OCI-M2 (cell line): Measurements from ENCODE around the gene UFSP2.
A peak's percentile ranks its signal among the peaks of the same experiment; 100 is the strongest.

Experiments used
- DNase-seq: peaks from one replicate; lab custom pipeline; 2025; ENCODE audit not compliant: unreplicated experiment; lab: John Stamatoyannopoulos, UW

Gene UFSP2

DNA sequence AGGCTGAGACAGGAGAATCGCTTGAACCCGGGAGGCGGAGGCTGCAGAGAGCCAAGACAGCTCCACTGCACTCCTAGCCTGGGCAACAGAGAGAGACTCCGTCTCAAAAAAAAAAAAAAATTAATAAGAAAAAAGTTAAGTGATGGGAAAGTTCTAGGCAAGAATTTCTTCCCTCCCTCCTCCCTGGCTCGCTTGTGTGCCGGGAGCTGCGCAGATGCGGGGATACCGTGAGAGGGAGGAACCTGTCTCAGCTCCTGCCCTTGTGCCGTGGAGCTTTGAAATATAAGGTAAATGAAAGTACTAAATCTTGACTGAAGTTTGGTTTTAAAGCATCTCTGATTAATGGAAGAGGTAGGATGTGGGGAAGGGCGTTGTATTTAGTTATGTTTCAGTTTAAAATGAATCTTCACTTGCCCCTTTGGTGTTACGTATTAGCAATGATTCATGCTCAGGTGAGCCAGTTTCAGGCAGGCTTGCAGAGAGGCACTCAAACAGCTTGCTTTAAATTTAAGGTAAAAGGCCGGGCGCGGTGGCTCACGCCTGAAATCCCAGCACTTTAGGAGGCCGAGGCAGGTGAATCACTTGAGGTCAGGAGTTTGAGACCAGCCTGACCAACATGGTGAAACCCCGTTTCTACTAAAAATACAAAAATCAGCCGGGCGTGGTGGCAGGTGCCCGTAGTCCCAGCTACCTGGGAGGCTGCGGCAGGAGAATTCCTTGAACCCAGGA, 1.4 kb upstream of the UFSP2 start:
- no peak for DNase-seq

DNA sequence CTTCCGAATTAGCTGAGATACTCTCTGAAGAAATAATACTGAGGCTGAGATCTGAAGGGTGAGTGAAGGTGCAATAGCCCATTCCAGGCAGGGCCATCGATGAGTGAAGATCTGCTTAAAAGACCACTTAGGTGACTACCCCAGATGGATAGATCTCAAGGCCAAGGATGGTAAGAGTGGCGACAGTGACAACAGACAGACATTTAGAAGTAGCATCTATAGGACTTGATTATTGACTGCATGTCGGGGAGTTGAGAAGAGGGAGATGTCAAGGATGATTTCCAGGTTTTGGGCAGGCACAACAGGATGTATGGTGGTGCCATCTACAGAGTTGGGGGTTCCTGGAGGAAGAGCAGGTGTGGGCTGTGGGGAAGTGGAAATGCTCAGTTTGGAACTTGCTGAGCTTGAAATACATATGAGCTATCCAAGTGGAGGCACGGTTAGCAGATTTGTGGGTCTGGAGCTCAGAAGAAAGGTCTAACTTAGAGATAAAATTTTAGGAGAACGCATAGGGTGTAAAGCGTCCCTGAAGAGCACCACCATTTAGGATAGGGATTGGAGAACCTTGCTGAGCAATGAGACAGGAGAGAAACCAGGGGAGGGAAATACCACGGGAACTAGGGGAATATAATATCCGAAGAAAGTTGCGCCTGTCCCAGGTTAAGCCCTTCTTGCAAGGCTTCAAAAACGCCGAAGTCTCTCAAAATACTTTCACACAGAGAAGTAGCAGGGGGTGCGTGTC, 688 bp downstream of the UFSP2 start:
- DNase-seq: peak; percentile 9

DNA sequence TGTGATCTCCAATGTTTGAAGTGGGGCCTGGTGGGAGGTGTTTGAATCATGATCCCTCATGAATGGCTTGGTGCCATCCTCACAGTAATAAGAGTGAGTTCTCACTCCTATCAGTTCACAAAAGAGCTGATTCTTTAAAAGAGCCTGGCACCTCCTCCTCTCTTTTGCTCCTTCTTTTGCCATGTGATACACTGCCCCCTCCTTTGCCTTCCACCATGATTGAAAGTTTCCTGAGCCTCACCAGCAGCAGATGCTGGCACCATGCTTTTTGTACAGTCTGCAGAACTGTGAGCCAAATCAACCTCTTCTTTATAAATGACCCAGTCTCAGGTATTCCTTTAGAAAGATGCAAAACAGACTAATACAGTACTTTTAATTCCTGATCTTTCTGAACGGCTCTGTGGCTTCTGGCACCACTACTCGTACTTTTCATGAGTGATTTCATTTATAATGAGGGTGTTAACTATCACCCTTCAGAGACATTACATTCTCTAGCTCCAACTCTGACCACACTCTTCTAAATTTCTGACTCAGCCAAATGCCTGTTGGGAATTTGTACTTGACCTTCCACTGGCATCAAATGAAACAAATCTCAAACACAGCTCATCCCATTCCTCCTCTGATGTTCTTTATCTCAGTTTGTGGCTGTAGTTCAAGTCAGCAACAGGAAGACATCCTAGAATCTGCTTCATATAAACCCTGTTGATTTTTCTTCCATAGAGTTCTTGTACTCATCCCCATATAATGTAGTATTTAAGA, 4.2 kb downstream of the UFSP2 start:
- no peak for DNase-seq

DNA sequence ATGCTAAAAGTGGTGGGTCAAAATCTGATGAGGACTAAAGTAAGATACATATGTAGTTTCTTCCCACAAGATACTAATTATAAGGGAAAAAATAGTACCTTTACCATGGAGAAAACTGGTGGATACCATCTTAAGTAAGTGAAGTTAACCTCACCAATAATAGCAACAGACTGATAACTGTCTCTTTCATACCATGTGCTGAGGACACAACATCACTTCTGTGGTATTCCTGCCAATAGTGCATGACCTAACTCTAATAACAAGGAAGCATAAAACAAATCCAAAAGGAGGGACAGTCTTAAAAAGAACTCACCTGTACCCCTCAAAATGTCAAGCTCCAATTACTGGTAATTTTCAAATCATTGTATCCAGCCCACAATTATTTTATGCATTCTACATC, 8.8 kb downstream of the UFSP2 start:
- no peak for DNase-seq

DNA sequence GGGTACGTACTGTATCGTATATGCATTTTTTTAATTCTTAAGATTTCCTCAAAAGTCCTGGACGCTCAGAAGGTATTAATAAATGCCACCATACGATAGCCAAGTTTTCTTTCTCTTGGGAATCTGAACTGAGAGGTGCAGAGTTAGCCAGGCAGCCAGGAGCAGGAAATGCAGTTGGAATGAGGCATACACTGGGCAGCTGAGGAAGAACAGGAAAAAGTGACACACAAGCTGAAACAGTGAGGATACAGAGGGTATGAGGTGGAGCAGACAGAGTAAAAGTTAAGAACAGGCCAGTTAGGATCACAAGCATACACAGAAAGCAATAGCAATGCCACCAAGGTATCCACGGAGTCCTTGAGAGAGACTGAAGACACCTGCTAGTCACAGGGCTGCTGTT, 13.4 kb downstream of the UFSP2 start:
- no peak for DNase-seq

DNA sequence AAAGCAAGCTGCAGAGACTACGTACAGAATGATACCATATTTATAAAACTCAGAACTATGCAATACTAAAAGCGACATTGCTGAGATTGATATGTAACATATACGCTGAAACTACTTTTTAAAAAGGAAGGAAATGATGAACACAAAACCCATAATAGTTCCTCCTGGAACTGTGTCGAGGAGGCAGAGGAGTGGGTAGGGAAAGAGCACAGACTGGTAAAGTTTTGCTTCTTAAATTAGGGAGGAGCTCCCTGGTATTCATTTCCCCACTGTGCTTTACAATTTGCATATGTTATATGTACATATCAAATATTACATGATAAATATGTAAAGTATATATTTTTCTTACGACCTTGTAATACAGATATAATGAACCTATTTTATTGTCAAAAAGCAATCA, 13.9 kb downstream of the UFSP2 start:
- no peak for DNase-seq

DNA sequence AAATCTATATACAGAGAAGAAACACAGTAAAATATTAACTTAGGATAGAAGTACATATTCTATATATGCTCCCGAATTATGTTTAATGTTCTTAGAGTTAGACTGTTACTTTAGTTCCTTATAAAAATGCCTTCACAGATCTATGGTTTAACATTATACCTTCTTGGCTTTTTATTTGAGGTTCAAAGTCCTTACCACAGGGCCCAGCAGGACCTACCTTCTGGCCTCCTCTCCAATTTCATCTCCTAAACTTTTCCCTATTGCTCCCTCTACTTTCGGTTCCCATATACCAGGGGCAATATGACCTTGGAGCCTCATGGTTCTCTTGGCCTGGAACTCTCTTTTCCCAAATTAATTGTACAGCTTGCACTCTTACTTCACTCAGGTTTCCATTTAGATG, 17.3 kb downstream of the UFSP2 start:
- DNase-seq: no peak

DNA sequence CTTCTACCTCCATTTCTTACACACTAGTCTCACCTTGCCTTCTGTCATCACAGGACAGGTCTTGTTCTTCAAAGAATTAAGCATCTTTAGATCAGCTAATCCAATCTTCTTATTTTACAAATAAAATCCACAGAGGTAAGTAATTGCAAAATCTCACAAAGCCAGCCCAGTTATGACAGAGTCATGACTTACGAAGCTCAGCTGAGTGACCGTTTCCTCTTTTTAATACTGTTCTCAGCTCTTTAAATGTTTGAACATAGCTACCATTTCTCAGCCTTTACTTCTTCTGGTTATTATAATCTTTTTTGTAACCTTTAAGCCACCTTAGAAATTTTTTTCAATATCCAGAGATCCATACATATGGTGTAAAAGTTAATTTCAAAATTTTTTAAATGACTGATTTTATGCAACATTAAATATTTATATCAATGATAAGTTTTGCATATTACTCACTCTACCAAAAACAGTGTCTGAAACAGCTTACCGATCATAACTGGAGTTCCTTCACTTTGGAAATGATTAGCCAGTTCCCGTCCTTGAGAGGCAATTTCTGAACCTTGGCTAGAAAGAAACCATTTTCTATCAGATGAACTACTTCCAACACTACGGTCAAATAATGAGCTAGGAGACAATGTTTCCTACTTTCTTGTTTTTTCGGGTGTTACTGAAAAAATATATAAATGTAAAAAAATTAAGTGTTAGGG, 20.3 kb downstream of the UFSP2 start:
- no peak for DNase-seq

DNA sequence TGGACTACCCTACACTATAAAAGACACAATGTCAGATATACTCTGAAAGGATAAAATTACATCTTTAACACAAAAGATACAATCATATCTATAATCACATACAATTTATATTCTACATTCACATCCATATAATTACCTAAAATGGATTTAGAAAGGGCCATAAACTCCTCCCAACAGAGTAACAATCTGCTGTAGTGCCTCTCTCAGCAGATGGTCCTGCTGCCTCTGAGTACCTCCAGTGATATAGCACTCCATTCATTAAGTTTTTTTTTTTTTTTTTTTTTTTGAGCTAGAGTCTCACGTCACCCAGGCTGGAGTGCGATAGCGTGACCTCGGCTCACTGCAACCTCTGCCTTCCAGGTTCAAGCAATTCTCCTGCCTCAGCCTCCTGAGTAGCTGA, 21.7 kb downstream of the UFSP2 start:
- DNase-seq: no peak

DNA sequence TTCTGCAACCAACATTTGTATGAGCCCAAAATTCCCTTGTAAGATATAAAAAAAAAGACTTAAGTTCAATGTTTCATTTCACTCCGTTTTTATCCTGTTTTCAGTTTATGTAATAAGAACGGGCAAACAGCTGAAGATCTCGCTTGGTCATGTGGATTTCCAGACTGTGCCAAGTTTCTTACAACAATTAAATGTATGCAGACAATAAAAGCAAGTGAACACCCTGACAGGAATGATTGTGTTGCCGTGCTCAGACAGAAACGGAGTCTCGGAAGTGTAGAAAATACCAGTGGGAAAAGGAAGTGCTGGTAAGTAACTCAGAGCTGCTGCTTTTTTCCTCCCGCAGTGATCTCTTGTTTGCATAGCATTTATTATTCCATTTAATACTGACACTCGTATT, 26.3 kb downstream of the UFSP2 start:
- DNase-seq: no peak

DNA sequence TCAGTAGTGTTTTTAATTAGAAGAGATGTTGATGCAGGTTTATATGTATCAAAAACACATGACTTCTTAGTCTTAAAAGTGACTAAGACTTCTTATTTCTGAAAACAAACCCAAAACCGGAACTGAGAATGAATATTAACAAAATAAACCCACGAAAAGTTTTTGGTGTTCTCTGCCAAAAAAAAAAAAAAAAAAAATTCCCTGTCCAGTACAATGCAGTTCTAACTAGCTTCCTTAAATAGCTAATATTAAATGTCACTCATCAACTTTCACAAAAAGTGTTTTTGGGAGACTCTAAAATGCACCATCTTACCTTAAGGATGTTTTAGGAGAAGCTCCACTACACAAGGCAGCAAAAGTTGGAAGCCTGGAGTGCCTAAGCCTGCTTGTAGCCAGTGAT, 27.1 kb downstream of the UFSP2 start:
- no peak for DNase-seq

DNA sequence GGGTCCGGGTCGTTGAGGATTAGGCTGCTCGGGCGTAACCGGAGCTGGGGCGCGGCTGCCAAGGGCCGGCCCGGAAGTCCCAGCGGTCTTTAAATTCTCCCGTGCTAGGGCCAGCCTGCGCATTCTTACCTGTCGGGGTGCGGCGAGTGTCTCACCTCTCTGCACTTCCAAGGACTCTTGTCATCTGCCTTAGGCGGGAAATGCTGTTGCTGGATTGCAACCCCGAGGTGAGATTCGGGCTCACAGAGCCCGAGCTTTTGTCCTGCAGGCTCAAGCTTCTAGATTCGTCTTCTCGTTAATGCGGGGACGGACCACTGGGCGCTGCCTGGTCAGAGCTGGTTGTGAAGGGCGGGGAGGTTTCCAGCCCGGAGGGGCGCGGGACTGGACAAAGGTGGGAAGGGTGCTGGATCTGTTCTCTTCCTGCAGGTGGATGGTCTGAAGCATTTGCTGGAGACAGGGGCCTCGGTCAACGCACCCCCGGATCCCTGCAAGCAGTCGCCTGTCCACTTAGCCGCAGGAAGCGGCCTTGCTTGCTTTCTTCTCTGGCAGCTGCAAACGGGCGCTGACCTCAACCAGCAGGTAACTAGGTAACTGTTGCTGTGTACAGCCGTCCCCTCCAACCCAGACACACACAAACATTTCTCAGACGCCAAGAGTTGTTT, 28.9 kb downstream of the UFSP2 start, which contains the start of gene ANKRD37:
Gene ANKRD37 (plus strand): TSS at position 118 of the 662 bp plus-strand sequence. CDS start 83 bp downstream, at position 201.
- DNase-seq: no peak

DNA sequence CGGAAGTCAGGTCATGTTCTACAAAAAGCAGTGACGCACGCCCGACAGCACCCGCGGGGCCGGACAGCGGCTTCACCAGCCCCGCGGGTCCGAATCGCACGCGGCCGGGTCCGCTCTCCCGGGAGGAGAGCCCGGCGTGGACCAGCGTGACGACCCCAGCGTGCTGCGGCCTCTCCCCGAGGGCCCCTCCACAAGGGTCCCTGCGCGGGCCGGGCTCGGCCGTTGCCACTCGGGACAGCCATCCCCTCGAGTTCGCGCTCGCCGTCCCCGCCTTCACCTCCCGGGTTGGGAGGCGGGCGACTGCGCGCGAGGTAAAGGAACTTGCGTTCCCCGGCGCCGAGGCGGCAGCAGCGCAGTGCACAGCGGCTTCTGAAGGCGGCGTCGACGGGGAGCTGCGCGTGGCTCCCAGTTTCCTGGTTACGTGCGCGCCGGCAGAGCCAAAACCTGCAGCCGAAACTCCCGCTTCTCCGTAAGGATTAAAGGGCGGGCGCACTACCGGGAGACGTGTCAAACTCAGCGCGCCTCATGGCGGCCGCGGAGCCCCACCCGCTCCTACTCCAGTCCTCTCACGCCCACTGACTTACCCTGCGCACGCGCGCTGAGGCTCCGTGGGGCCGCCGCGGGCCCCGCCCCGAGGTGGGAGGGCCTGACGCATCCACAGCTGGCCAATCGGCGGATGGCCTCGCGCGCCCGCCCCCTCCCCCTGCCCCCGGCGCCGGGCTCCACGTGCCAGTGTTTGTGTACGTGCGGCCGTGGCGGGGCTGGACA, 29.6 kb downstream of the UFSP2 start:
- DNase-seq: peak; percentile 47

DNA sequence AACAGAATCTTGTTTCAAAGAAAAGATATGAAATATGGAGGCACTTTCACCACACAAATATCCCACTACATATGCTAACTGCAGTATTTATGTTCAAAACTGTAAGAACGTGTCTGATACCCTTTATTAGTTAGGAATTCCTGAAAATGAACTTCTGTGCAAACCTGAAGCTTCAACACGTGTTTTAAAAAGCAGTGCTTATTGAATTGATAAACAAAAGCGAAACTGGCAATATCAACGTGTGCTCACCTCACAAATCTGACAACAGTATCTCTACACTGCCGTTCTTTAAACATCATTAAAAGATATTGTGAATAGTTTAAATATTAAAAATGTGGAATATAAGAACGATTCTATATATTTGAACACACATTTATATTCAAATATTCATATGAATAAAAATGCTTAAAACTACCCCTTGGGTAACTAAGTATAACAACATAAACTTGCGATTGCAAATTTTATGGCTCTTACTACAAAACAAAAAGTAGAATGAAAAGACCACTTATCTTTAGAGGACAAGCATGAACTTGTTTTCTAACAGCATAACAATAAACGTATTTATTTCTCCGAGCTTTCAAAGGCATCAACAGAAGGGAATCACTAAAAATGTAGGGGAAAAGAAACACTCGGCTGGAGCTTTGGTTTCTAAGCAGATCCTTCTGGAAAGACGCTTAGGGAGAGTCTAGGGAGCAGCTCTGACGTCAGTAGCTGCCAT, 30.4 kb downstream of the UFSP2 start, which contains the start of gene LRP2BP:
Gene LRP2BP (minus strand): TSS at position 687 of the 718 bp plus-strand sequence. CDS start 17,738 bp downstream, outside the sequence.
- DNase-seq: no peak

DNA sequence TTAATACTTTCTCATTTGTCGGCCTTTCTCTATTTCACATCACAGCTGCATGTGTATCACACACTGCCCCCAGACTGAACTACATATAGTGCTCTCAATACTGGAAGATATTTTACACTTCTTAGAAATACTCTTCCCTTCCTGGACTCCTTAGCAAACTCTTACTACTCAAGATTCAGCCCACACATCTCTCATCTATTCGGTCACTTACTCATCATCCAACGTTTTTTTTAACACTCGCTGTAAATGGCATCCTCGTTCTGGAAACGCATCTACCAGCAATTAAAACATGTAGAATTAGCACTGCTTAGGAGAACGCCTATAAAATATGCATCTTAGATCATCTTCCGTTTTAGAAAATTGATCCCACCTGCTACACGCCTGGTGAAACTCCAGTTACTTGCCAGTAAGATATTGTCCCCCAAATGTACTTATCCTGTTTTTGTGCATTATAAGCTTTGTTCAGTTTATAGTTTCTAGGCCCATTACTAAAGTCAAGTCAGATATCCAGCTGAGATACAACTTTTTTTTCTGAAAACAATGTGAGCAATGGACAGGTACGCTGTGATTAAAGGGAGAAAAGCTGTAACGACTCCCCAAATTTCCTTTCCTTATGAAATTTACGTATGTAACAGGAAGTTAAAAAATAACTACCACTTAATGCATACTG, 31.1 kb downstream of the UFSP2 start:
- DNase-seq: no peak

DNA sequence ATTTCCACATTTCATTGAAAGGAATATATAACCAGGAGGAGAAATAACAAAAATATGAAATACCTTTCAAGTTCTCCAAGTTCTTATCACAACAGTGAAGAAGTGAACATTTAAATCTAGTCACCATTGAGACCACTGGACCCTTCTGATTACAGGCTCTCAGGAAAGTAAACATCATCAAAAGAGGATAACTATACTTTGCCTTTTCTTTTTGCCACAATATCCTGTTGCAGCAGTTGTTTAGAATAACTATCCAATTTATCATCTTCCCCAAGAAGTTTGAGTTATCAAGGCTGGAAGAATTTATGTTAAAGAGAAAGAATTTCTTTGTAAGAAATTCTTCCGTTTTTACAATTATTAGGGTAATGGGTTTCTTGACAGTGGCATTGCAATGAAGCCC, 33.6 kb downstream of the UFSP2 start:
- DNase-seq: no peak

DNA sequence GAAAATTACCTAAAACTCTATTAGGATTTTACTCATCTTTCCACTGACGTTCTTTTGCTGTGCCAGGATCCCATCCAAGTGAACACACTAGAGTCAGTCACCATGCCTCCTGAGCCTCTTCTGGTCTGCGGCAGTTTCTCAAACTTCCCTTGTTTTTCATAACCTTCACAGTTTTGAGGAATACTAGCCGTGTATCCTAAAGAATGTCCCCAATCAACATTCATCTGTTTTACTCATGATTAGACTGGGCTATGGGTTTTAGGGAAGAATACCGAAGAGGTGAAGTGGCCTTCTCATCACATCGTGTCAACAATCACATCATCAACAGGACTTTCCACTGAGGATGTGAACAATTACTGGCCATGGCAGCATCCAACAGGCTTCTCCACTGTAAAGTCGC, 34.8 kb downstream of the UFSP2 start:
- DNase-seq: no peak

DNA sequence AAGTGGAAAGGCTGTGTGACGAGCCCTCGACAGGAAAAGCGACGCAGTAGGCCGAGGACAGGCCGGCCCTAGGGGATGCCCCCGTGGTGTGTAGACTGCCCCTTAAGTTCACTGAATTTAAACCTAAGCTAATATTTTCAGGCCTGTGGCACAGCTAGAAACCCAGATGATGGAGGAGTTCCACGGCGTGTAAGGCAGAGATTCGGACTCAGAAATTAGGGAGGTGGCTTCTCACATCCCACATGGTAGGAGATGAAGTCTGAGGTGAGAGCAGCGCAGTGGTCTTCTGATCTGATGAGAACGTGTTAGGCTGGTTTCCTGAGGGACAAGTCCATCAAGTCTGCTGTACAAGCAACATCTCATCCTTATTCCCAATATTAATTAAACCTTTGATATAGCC, 37.8 kb downstream of the UFSP2 start:
- DNase-seq: no peak

DNA sequence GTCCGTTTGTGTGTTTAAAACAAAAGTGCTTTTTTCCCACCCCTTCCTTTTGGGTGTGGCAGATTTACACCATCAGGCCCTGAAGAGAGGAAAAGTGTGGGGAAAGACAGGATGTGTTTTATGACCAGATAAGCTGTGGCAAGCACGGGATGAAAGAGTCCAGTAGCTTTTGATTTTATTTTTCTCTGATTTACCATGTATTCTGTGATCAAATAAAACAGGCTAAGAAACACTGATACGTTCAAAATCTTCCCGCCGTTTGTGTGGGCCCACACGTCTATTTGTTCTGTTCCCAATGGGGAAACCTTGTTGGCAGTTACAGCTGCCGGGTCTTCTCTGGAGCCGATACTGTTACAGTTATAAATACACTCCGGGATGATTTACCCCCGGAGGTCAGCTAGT, 40.8 kb downstream of the UFSP2 start:
- no peak for DNase-seq
